Liver (tissue), 9 donors: Measurements from ENCODE around the gene LCP1. TPM values are rescaled to one million over a fixed set of nuclear protein-coding genes. Genes with fewer than 3 reads are reported as not detected.

Source experiments
- DNase-seq: peaks from one replicate; pipeline ENCODE4 v3.0.0-alpha.2; 2017; ENCODE audit warnings: low spot score
- H3K27ac ChIP-seq, 2 donors: one replicate each; pipeline ENCODE4 v1.7.0; 2013; ENCODE audit warnings: inconsistent platforms in 2 of 2, low read length in 2 of 2, control low read depth in 1 of 2, low read depth in 1 of 2, mild to moderate bottlenecking in 1 of 2
- H3K27me3 ChIP-seq, 4 donors: one replicate each; pipeline versions ENCODE4 v1.6.1 to v1.7.0; 2013; ENCODE audit warnings: low read length in 3 of 4, inconsistent platforms in 1 of 4, mild to moderate bottlenecking in 1 of 4, moderate library complexity in 1 of 4; ENCODE audit not compliant: control insufficient read depth in 4 of 4, insufficient read depth in 4 of 4
- H3K36me3 ChIP-seq, 4 donors: one replicate each; pipeline versions ENCODE4 v1.6.1 to v1.7.0; 2013; ENCODE audit warnings: low read length in 3 of 4, mild to moderate bottlenecking in 3 of 4, low read depth in 1 of 4, moderate library complexity in 1 of 4; ENCODE audit not compliant: control insufficient read depth in 4 of 4, insufficient read depth in 3 of 4
- H3K4me1 ChIP-seq, 4 donors: one replicate each; pipeline versions ENCODE4 v1.6.1 to v1.7.0; 2013; ENCODE audit warnings: low read length in 3 of 4, mild to moderate bottlenecking in 3 of 4, moderate library complexity in 1 of 4; ENCODE audit not compliant: control insufficient read depth in 4 of 4, insufficient read depth in 4 of 4
- H3K4me3 ChIP-seq, 3 donors: one replicate each; pipeline versions ENCODE4 v1.6.1 to v1.7.0; 2013; ENCODE audit warnings: low read length in 3 of 3, control low read depth in 1 of 3, low read depth in 1 of 3, mild to moderate bottlenecking in 1 of 3
- H3K9ac ChIP-seq, 2 donors: one replicate each; pipeline ENCODE4 v1.7.0; 2013; ENCODE audit warnings: low read length in 2 of 2, mild to moderate bottlenecking in 2 of 2, moderate library complexity in 2 of 2, control low read depth in 1 of 2, low read depth in 1 of 2
- H3K9me3 ChIP-seq, 4 donors: one replicate each; pipeline versions ENCODE4 v1.6.1 to v1.7.0; 2013; ENCODE audit warnings: low read length in 3 of 4; ENCODE audit not compliant: control insufficient read depth in 4 of 4
- ATF3 ChIP-seq: IDR thresholded peaks from 2 replicates; pipeline ENCODE4 v1.6.1; 2016; ENCODE audit warnings: antibody characterized with exemption
- EGR1 ChIP-seq, 2 donors: IDR thresholded peaks; 2 replicates each; pipeline ENCODE4 v1.6.1; 2016 to 2018; ENCODE audit warnings: antibody characterized with exemption in 2 of 2, low read depth in 2 of 2
- FOXA1 ChIP-seq: IDR thresholded peaks from 2 replicates; pipeline ENCODE4 v1.6.1; 2016; ENCODE audit warnings: antibody characterized with exemption
- GABPA ChIP-seq, 2 donors: IDR thresholded peaks in 1 of 2; conservative IDR thresholded peaks in 1 of 2; 2 replicates each; pipeline ENCODE4 v1.6.1; 2016; ENCODE audit warnings: antibody characterized with exemption in 2 of 2, mild to moderate bottlenecking in 1 of 2, moderate library complexity in 1 of 2
- HNF4A ChIP-seq, 2 donors: conservative IDR thresholded peaks; 2 replicates each; pipeline ENCODE4 v1.6.1; 2016; ENCODE audit warnings: antibody characterized with exemption in 2 of 2, mild to moderate bottlenecking in 2 of 2
- HNF4G ChIP-seq: IDR thresholded peaks from 2 replicates; pipeline ENCODE4 v1.6.1; 2016; ENCODE audit warnings: antibody characterized with exemption
- MAX ChIP-seq: IDR thresholded peaks from 2 replicates; pipeline ENCODE4 v1.6.1; 2016; ENCODE audit warnings: antibody characterized with exemption
- NR2F2 ChIP-seq: IDR thresholded peaks from 2 replicates; pipeline ENCODE4 v1.6.1; 2016; ENCODE audit warnings: antibody characterized with exemption
- RAD21 ChIP-seq, 2 donors: IDR thresholded peaks; 2 replicates each; pipeline ENCODE4 v1.6.1; 2016; ENCODE audit warnings: antibody characterized with exemption in 2 of 2, mild to moderate bottlenecking in 2 of 2
- RXRA ChIP-seq, 2 donors: IDR thresholded peaks; 2 replicates each; pipeline ENCODE4 v1.6.1; 2017 to 2018; ENCODE audit warnings: antibody characterized with exemption in 2 of 2, mild to moderate bottlenecking in 1 of 2
- SP1 ChIP-seq: IDR thresholded peaks from 2 replicates; pipeline ENCODE4 v1.6.1; 2018; ENCODE audit warnings: antibody characterized with exemption, mild to moderate bottlenecking
- TAF1 ChIP-seq: conservative IDR thresholded peaks from 2 replicates; pipeline ENCODE4 v1.6.1; 2016; ENCODE audit warnings: antibody characterized with exemption, mild to moderate bottlenecking
- YY1 ChIP-seq: IDR thresholded peaks from 2 replicates; pipeline ENCODE4 v1.6.1; 2016; ENCODE audit warnings: antibody characterized with exemption, mild to moderate bottlenecking
- WGBS: extraction: QIAGEN DNeasy Blood & Tissue Kit; methylation state at CpG from one replicate; pipeline ENCODE4 v1.1.7; 2013; 5-methylcytosine and 5-hydroxymethylcytosine counted together
- polyA plus RNA-seq, 2 donors: library from polyadenylated mRNA; stranded (reverse) in 1 of 2; unstranded in 1 of 2; fragments of 200-250 nt in 1 of 2; fragments of >200 nt in 1 of 2; fragmentation: Nextera tagmentation in 1 of 2; extraction: Ambion mirVana in 1 of 2; gene quantifications; one replicate each; pipeline versions ENCODE4 v1.2.1 to v1.2.3, GENCODE V29; 2013 to 2015
- total RNA-seq, 2 donors: library from RNA; depleted of rRNA; stranded (reverse); fragments of >200 nt; gene quantifications; one replicate each; pipeline ENCODE4 v1.2.3, GENCODE V29; 2014
- TF ChIP-seq, protein P1 (sequence below): fragments of 150-350 bp; IDR thresholded peaks from 2 replicates; pipeline ENCODE4 v1.5.1; 2017; ENCODE audit warnings: improper control_type of control experiment, low read depth, low read length; ENCODE audit not compliant: missing input control
- TF ChIP-seq, protein P2 (sequence below): IDR thresholded peaks from 2 replicates; pipeline ENCODE4 v1.6.1; 2016; ENCODE audit warnings: antibody characterized with exemption, mild to moderate bottlenecking
- donor health status: healthy.
- donor health status: healthy.
- donor health status: healthy.
- donor health status: healthy.
- donor health status: healthy.

LCP1 gene
- total and polyA plus RNA-seq, 4 donors: 12.6 to 90.6 (median 36.0) TPM

DNA sequence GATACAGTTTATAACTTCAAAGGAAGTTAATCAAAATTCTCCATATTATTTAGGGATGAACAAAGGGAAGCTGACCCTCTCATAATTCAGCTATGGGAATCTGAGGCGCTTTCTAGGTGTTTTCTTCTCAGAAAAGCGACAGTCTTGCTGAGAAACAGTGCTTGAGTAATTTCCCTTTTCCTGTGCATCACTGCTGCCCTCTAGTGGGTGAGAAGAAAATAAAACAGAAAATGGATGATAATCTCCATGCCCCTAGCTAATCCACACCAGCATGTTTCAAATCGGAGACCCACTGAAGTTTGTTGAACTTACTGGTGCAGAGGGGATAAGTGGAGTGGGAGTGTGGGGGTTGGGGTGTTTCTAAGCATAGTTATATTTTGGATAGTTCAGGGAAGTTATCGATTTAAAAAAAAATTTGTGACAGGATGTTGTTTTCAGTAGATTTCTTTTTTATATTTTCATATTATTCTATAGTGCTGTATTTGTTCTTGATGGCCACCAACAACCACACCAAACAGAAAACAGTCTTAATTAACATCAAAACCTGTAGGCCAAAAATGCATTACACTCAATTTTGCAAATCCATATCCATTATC lies 21.4 kb downstream of the LCP1 start:
- TF ChIP-seq, protein P1, sequence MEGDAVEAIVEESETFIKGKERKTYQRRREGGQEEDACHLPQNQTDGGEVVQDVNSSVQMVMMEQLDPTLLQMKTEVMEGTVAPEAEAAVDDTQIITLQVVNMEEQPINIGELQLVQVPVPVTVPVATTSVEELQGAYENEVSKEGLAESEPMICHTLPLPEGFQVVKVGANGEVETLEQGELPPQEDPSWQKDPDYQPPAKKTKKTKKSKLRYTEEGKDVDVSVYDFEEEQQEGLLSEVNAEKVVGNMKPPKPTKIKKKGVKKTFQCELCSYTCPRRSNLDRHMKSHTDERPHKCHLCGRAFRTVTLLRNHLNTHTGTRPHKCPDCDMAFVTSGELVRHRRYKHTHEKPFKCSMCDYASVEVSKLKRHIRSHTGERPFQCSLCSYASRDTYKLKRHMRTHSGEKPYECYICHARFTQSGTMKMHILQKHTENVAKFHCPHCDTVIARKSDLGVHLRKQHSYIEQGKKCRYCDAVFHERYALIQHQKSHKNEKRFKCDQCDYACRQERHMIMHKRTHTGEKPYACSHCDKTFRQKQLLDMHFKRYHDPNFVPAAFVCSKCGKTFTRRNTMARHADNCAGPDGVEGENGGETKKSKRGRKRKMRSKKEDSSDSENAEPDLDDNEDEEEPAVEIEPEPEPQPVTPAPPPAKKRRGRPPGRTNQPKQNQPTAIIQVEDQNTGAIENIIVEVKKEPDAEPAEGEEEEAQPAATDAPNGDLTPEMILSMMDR: peak; percentile 68
- no peak for TF ChIP-seq FOXA1
- TF ChIP-seq RAD21 (IDR thresholded peaks at IDR 0.05): peak; percentile 87 to 91
- TF ChIP-seq ATF3: no peak
- TF ChIP-seq HNF4A (conservative IDR thresholded peaks at IDR 0.05): no peak
- peak; percentile 86 for TF ChIP-seq YY1
- no peak for TF ChIP-seq SP1

GRCh38 chr13:46160065-46160464 lies 21.9 kb downstream of the LCP1 start:
- 66% methylated on average over 4 of the region's 4 CpGs for WGBS
- Histone ChIP-seq H3K9me3 (no peaks in the 10 kb centered on the region), H3K4me1 (peaks cover 0 to 2% (median 0%) of the 10 kb centered on the region in 4 donors), H3K27ac (no peak overlapping the region), H3K9ac (no peak overlapping the region), H3K36me3 (peaks cover 0 to 5% (median 0%) of the 10 kb centered on the region in 4 donors), H3K4me3 (no peak overlapping the region), H3K27me3 (no peaks in the 10 kb centered on the region)
- no peak for DNase-seq
- no peak for TF ChIP-seq SP1
- TF ChIP-seq RAD21 (IDR thresholded peaks at IDR 0.05): no peak
- no peak for TF ChIP-seq GABPA (IDR thresholded peaks at IDR 0.05 in 1 of 2, conservative IDR thresholded peaks at IDR 0.05 in 1 of 2)
- no peak for TF ChIP-seq EGR1 (IDR thresholded peaks at IDR 0.05; ENCODE audit: low read depth in 2 of 2)
- TF ChIP-seq HNF4G: no peak
- TF ChIP-seq YY1: no peak
- TF ChIP-seq, protein P1: no peak
- TF ChIP-seq TAF1: no peak
- TF ChIP-seq NR2F2: no peak
- no peak for TF ChIP-seq MAX
- TF ChIP-seq, protein P2, sequence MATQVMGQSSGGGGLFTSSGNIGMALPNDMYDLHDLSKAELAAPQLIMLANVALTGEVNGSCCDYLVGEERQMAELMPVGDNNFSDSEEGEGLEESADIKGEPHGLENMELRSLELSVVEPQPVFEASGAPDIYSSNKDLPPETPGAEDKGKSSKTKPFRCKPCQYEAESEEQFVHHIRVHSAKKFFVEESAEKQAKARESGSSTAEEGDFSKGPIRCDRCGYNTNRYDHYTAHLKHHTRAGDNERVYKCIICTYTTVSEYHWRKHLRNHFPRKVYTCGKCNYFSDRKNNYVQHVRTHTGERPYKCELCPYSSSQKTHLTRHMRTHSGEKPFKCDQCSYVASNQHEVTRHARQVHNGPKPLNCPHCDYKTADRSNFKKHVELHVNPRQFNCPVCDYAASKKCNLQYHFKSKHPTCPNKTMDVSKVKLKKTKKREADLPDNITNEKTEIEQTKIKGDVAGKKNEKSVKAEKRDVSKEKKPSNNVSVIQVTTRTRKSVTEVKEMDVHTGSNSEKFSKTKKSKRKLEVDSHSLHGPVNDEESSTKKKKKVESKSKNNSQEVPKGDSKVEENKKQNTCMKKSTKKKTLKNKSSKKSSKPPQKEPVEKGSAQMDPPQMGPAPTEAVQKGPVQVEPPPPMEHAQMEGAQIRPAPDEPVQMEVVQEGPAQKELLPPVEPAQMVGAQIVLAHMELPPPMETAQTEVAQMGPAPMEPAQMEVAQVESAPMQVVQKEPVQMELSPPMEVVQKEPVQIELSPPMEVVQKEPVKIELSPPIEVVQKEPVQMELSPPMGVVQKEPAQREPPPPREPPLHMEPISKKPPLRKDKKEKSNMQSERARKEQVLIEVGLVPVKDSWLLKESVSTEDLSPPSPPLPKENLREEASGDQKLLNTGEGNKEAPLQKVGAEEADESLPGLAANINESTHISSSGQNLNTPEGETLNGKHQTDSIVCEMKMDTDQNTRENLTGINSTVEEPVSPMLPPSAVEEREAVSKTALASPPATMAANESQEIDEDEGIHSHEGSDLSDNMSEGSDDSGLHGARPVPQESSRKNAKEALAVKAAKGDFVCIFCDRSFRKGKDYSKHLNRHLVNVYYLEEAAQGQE: no peak
- TF ChIP-seq RXRA (IDR thresholded peaks at IDR 0.05): no peak
- no peak for TF ChIP-seq ATF3

More for the DNA sequence above, 21.4 kb downstream of the LCP1 start:
- Histone ChIP-seq H3K9ac (no peak overlapping the region), H3K4me1 (peaks cover 0 to 2% (median 0%) of the 10 kb centered on the region in 4 donors), H3K27ac (no peak overlapping the region), H3K4me3 (no peak overlapping the region), H3K9me3 (no peaks in the 10 kb centered on the region), H3K27me3 (no peaks in the 10 kb centered on the region), H3K36me3 (peaks cover 0 to 5% (median 0%) of the 10 kb centered on the region in 4 donors)
- no peak for DNase-seq
- 15% methylated on average over 4 of the region's 4 CpGs for WGBS
